Sigmoid colon (tissue), 7 donors: ENCODE data around the gene MYO1C. TPM values are rescaled to one million over a fixed set of nuclear protein-coding genes. Genes with fewer than 3 reads are reported as not detected.
A peak's percentile ranks its signal among the peaks of the same experiment; 100 is the strongest.

Experiments
- DNase-seq: peaks from one replicate; pipeline ENCODE4 v3.0.0-alpha.2; 2019
- H3K27ac ChIP-seq, 4 donors: fragments of 200-600 bp; sonication (generic); one replicate each; pipeline ENCODE4 v1.5.1; 2016 to 2019; ENCODE audit warnings: mild to moderate bottlenecking in 1 of 4
- H3K27me3 ChIP-seq, 3 donors: fragments of 200-600 bp; sonication (generic); one replicate each; pipeline ENCODE4 v1.5.1; 2019; ENCODE audit warnings: mild to moderate bottlenecking in 1 of 3
- H3K36me3 ChIP-seq, 4 donors: fragments of 200-600 bp; sonication (generic); one replicate each; pipeline ENCODE4 v1.5.1; 2016 to 2019
- H3K4me1 ChIP-seq, 4 donors: fragments of 200-600 bp; sonication (generic); one replicate each; pipeline ENCODE4 v1.5.1; 2017 to 2019
- H3K4me3 ChIP-seq, 4 donors: fragments of 200-600 bp; sonication (generic); one replicate each; pipeline ENCODE4 v1.5.1; 2017 to 2019; ENCODE audit warnings: mild to moderate bottlenecking in 2 of 4, moderate library complexity in 1 of 4
- H3K9me3 ChIP-seq, 4 donors: fragments of 200-600 bp in 3 of 4; sonication (generic) in 3 of 4; one replicate each; pipeline versions ENCODE4 v1.5.1 to v1.6.1; 2013 to 2019
- EP300 ChIP-seq, 4 donors: sonication (generic); formaldehyde crosslinking; IDR thresholded peaks; one replicate each; pipeline ENCODE4 v1.6.1; 2017; ENCODE audit warnings: antibody characterized with exemption in 4 of 4
- POLR2A ChIP-seq, 2 donors: fragments of 450-650 bp; IDR thresholded peaks; one replicate each; pipeline ENCODE4 v1.6.1; 2016; ENCODE audit warnings: antibody characterized with exemption in 2 of 2, mild to moderate bottlenecking in 2 of 2, moderate library complexity in 2 of 2
- POLR2AphosphoS5 ChIP-seq, 4 donors: sonication (generic); formaldehyde crosslinking; IDR thresholded peaks; one replicate each; pipeline ENCODE4 v1.6.1; 2017; ENCODE audit warnings: antibody characterized with exemption in 4 of 4
- WGBS, 2 donors: extraction: QIAGEN DNeasy Blood & Tissue Kit; methylation state at CpG; one replicate each; pipeline ENCODE4 v1.1.7; 2013; 5-methylcytosine and 5-hydroxymethylcytosine counted together
- intact Hi-C: fragments of 100-400 bp; cut with DNase I; formaldehyde crosslinking; loops from one replicate; pipeline ENCODE4 v1.15.1; 2023
- polyA plus RNA-seq, 3 donors: library from polyadenylated mRNA; stranded (reverse); fragments of 200-250 nt; gene quantifications; one replicate each; pipeline ENCODE4 v1.2.3, GENCODE V29; 2013
- total RNA-seq, 4 donors: library from RNA; depleted of rRNA; stranded (reverse); fragments of >200 nt; gene quantifications; one replicate each; pipeline ENCODE4 v1.1.0, GENCODE V29; 2016
- TF ChIP-seq, protein P1 (sequence below), 4 experiments: fragments of 450-650 bp in 3 of 4; fragments of 200-600 bp in 1 of 4; IDR thresholded peaks; one replicate each; pipeline ENCODE4 v1.5.1; 2016 to 2019; ENCODE audit warnings: antibody characterized with exemption in 4 of 4, mild to moderate bottlenecking in 3 of 4, moderate library complexity in 2 of 4
- donor health status: healthy with polysubstance abuse.
- donor health status: Bipolar disorder and iron deficiency.
- donor health status: healthy.

The MYO1C gene
- total and polyA plus RNA-seq, 7 donors: 72.7 to 179 (median 116) TPM

DNA sequence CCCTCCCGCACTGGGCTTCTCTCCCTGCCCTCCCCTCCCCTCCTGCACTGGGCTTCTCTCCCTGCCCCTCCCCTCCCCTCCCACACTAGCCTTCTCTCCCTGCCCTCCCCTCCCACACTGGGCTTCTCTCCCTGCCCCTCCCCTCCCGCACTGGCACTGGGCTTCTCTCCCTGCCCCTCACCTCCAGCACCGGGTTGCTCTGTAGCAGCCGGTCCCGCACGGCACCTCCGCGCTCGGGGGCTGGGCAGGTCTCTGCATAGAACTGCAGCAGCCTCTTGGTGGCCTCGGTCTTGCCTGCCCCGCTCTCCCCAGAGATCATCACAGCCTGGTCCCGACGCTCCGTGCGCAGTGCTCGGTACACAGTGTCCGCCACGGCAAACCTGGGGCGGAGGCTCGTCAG, 9.8 kb downstream of the MYO1C start:
- DNase-seq: no peak
- Histone ChIP-seq H3K4me3 (no peak overlapping the region), H3K27me3 (no peaks in the 10 kb centered on the region), H3K27ac (peak overlapping the region; percentile 70 to 100 (median 98)), H3K9me3 (no peaks in the 10 kb centered on the region), H3K36me3 (peaks cover 27 to 62% (median 30%) of the 10 kb centered on the region in 4 donors), H3K4me1 (peaks cover 0 to 62% (median 56%) of the 10 kb centered on the region in 4 donors)
- intact Hi-C loops: no loop called here
- WGBS, 2 donors: 87 to 92% methylated on average over 20 of the region's 20 CpGs
- TF ChIP-seq, protein P1, sequence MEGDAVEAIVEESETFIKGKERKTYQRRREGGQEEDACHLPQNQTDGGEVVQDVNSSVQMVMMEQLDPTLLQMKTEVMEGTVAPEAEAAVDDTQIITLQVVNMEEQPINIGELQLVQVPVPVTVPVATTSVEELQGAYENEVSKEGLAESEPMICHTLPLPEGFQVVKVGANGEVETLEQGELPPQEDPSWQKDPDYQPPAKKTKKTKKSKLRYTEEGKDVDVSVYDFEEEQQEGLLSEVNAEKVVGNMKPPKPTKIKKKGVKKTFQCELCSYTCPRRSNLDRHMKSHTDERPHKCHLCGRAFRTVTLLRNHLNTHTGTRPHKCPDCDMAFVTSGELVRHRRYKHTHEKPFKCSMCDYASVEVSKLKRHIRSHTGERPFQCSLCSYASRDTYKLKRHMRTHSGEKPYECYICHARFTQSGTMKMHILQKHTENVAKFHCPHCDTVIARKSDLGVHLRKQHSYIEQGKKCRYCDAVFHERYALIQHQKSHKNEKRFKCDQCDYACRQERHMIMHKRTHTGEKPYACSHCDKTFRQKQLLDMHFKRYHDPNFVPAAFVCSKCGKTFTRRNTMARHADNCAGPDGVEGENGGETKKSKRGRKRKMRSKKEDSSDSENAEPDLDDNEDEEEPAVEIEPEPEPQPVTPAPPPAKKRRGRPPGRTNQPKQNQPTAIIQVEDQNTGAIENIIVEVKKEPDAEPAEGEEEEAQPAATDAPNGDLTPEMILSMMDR (IDR thresholded peaks at IDR 0.05): no peak
- TF ChIP-seq EP300 (IDR thresholded peaks at IDR 0.05) (no peak), POLR2A (IDR thresholded peaks at IDR 0.05) (no peak), POLR2AphosphoS5 (IDR thresholded peaks at IDR 0.05) (no peak)

DNA sequence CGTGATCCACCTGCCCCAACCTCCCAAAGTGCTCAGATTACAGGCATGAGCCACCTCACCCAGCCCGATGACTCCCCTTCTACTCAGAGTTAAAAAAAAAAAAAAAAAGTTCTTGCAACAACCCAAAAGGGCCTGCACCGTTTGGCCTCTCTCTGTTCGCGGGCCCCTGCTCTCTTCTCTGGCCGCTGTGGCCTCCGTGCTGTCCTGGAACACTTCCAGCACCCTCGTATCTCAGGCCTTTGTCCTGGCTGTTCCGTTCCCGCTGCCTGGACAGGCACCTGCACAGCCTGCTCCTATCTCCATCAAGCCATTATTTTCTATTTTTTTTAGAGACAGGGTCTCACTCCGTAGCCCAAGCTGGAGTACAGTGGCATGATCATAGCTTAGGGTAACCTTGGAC, 10.8 kb downstream of the MYO1C start:
- H3K27ac ChIP-seq: peak overlapping the region; percentile 27 to 100 (median 98)
- no peak for TF ChIP-seq POLR2A (IDR thresholded peaks at IDR 0.05)
- TF ChIP-seq EP300 (IDR thresholded peaks at IDR 0.05): no peak
- TF ChIP-seq, protein P1 (IDR thresholded peaks at IDR 0.05): no peak
- TF ChIP-seq POLR2AphosphoS5 (IDR thresholded peaks at IDR 0.05): no peak
- H3K36me3 ChIP-seq: peaks cover 34 to 72% (median 37%) of the 10 kb centered on the region in 4 donors
- no peaks in the 10 kb centered on the region for H3K9me3 ChIP-seq
- 86 to 88% methylated on average over 11 of the region's 11 CpGs for WGBS, 2 donors
- intact Hi-C loops: no loop called here
- DNase-seq: no peak
- H3K4me3 ChIP-seq: no peak overlapping the region
- peaks cover 0 to 54% (median 47%) of the 10 kb centered on the region in 4 donors for H3K4me1 ChIP-seq
- H3K27me3 ChIP-seq: no peaks in the 10 kb centered on the region

DNA sequence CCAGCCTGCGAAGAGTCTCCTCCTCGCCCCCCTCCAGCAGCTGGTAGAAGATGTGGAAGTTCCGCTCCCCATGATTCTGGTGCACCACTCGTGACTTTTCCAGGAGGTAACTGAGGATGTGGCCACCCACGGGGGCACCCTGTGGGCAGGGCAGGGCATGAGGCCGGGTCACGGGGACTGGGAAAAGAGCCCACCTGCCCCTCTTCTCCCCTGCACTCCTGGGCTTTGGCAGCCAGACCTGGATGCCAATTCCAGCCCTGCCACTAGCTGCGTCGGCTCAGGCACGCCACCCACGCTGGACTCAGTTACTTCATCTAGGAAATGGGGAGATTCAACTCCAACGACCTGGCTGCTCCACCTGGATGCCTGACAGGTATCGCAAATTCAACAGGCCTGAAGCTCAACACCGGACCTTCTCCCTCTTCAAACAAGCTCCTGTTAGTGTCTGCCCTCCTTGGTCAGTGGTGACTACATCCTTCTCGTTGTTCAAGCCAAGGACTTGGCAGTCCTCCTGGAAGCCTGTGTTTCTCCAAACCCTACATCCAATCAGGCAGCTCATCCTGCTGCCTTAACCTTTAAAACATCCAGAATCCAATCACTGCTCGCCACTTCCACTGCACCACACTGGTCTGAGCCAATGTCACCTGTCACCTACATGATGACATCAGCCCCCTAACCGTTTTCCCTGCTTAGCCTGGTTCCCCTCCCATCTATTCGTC, 11.6 kb downstream of the MYO1C start:
- intact Hi-C loops: no loop called here
- 81 to 86% methylated on average over 18 of the region's 18 CpGs for WGBS, 2 donors
- TF ChIP-seq, protein P1 (IDR thresholded peaks at IDR 0.05): no peak
- no peak for TF ChIP-seq EP300 (IDR thresholded peaks at IDR 0.05)
- no peak for TF ChIP-seq POLR2A (IDR thresholded peaks at IDR 0.05)
- peak in 1 of 4 donors; percentile 13 for TF ChIP-seq POLR2AphosphoS5 (IDR thresholded peaks at IDR 0.05)
- no peak for DNase-seq
- Histone ChIP-seq H3K27me3 (no peaks in the 10 kb centered on the region), H3K4me3 (no peak overlapping the region), H3K36me3 (peaks cover 38 to 80% (median 39%) of the 10 kb centered on the region in 4 donors), H3K9me3 (no peaks in the 10 kb centered on the region), H3K4me1 (peaks cover 0 to 52% (median 40%) of the 10 kb centered on the region in 4 donors), H3K27ac (peak overlapping the region; percentile 27 to 100 (median 66))

DNA sequence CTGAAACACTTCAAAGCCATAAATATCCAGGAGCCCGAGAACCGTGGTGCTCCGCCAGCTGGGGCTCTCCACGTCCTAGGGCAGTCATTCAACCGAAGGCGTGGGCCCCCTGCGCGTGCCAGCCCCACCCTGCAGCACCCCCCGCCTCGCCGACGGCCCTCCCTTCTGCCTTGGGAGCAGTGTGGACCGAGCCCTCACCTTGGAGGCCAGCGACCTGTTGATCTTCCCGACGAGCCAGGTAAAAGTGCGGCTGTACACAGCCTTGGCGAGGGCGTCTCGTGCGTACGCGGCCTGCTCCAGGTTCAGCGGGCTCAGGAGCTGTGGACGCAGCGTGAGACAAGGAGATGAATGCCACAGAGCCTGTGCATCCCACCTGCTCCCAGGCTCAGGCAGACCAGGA, 14.1 kb downstream of the MYO1C start:
- 88 to 92% methylated on average over 26 of the region's 26 CpGs for WGBS, 2 donors
- intact Hi-C loops: no loop called here
- Histone ChIP-seq H3K27me3 (no peaks in the 10 kb centered on the region), H3K27ac (peak overlapping the region in 1 of 4 donors; percentile 21), H3K4me1 (peaks cover 0 to 34% (median 24%) of the 10 kb centered on the region in 4 donors), H3K36me3 (peaks cover 41 to 98% (median 56%) of the 10 kb centered on the region in 4 donors), H3K9me3 (no peaks in the 10 kb centered on the region), H3K4me3 (no peak overlapping the region)
- TF ChIP-seq POLR2AphosphoS5 (IDR thresholded peaks at IDR 0.05): no peak
- DNase-seq: no peak

DNA sequence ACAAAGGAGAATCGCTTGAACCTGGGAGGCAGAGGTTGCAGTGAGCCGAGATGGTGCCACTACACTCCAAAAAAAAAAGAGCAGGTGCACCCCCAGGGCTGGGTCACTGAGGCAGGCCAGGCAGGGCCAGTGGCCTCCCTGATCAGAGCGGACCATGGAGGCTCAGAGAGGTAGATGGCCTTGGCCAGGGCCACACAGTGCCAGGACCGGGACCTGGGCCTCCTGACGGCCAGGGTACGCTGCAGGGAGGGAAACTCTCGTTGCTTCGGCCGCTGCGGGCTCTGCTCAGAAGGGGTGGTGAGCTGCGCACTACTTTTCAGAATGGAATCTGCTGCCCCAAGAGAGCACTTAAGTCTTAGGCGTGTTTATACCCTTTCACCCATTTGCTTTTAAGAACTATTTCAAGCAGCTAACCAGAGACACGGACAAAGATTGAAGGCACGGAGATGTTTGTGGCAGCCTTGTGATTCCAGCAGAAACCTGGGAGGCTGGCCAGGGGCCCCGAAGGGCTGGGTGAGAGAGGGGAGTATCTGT, 17.1 kb downstream of the MYO1C start:
- Histone ChIP-seq H3K4me1 (peaks cover 0 to 7% (median 0%) of the 10 kb centered on the region in 4 donors), H3K27me3 (no peaks in the 10 kb centered on the region), H3K36me3 (peaks cover 52 to 99% (median 73%) of the 10 kb centered on the region in 4 donors), H3K27ac (peak overlapping the region; percentile 17 to 28 (median 24)), H3K9me3 (no peaks in the 10 kb centered on the region), H3K4me3 (no peak overlapping the region)
- intact Hi-C loops: no loop called here
- TF ChIP-seq POLR2AphosphoS5 (IDR thresholded peaks at IDR 0.05) (no peak), EP300 (IDR thresholded peaks at IDR 0.05) (no peak), POLR2A (IDR thresholded peaks at IDR 0.05) (no peak)
- TF ChIP-seq, protein P1 (IDR thresholded peaks at IDR 0.05): no peak
- DNase-seq: no peak
- WGBS, 2 donors: 87 to 93% methylated on average over 15 of the region's 15 CpGs
